Stimulated activated CD4-positive, alpha-beta T cell treated with anti-CD3 and anti-CD28 coated beads, TNF-alpha, amount 100 ng/mL, for 48 hours (primary cell): ENCODE measurements around the gene SPRR2E.
"Not testable (repeated sequence)": the region's sequence is repeated elsewhere in the genome, so short reads cannot be mapped to it uniquely, and the experiment has no call there.

Source experiments
- DNase-seq, 3 donors: peaks; one replicate each; pipeline ENCODE4 v3.0.0-alpha.2; 2020; ENCODE audit warnings: low read depth in 3 of 3

SPRR2E gene

DNA sequence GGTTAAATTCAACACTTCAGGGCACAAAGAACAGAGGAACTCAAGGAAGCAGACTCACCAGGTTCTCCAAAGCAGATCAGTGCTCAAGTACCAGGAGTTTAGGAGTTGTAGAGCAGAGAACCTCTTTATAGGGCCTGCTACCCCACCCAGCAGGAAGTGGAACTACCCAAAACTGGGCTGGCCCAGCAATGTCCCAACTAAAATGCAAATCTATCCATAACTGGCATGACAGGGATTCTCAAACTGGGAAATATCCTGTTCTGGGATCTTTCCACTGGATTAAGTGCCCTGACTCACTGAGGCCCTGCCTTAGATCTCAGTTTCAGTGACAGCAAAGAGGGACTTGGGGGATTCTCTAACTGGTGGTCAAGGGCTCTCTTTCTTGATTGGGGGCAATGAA, at the start of gene SPRR2E:
Gene SPRR2E, minus strand, starts transcription at position 101 of the 400 bp plus-strand sequence. CDS start 775 bp downstream, outside the sequence.
- DNase-seq, result no peak

DNA sequence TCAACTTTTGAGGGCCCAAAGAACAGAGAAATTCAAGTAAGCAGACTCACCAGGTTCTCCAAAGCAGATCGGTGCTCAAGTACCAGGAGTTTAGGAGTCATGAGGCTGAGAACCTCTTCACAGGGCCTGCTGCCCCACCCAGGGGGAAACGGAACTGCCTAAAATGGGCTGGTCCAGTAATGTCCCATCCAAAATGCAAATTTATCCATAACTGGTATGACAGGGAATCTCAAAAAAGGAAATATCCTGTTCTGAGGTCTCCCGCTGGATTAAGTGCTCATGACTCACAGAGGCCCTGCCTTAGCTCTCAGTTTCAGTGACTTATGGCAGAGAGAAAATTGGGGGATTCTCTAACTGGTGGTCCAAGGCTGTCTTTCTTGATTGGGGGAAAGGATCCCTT, 47.1 kb upstream of the SPRR2E start:
- no peak for DNase-seq

DNA sequence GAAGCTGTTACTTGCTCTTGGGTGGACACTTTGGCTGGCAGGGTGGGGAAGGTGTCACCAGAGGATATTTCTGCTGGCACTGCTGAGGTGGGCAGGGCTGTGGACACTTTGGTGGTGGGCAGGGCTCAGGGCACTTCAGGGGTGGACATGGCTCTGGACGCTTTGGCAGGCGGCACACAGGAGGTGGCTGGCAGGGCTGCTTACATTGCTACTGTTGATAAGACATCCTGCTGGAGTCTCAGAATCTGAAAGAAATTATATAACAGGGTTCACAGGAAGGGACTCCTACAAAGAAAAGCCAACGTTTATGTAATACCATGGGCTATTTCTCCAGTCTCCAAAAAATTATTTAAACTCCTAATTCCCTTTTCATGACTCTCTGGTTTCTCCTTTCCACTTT, 46.2 kb upstream of the SPRR2E start:
- no peak for DNase-seq

DNA sequence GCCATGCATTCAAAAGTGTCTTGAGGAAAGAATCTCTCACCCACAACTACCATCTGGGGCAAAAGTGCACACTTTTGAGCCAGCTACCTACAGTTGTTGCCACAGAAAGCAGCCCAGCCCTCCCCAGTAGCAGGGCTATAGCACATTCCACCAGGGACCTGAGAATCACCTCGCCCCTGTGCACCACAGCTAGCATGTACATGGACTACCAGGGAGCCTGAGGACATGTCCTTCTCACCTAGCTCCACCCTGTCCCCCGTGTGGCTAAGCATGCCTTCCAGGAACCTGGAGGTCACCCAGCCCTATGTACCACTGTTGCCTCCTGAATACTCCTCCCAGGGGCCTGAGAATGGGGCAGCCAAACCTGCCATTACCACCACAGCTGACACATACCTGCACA, 39.4 kb upstream of the SPRR2E start:
- DNase-seq, result no peak

DNA sequence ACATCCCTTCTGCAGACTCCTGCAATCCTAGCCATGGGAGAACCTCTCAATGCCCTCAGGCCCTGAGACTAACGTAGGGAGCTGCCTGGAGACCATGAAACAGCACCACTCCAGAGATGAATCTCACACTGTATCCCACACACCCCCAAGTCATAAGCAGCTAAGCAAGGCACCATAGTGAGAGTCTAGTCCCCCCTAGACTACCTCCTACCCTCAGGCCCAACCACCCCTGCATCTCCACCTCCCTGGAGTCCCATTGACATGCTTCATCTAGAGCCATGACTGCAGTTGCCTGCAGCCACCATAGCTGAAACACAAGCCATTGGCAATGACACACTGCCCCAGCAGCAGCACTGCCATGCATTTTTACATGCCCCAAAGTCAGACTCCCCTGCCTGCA, 38.9 kb upstream of the SPRR2E start:
- no peak for DNase-seq

DNA sequence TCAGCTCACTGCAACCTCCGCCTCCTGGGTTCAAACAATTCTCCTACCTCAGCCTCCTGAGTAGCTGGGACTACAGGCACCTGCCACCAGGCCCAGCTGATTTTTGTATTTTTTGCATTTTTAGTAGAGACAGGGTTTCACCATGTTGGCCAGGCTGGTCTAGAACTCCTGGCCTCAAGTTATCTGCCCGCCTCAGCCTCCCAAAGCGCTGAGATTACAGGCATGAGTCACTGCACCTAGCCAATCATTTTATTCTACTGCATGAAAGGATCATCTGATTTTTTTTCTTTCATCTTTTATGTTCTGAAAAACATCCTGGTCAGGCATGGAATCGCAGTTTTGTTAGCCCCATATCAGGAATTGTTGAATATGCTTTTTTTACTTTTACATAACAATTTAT, 34.4 kb upstream of the SPRR2E start:
- not testable (repeated sequence) for DNase-seq

GRCh38 chr1:153127296-153127695, 33.0 kb upstream of the SPRR2E start:
- DNase-seq, result no peak

GRCh38 chr1:153125536-153125935, 31.2 kb upstream of the SPRR2E start:
- DNase-seq, result no peak

- not testable (repeated sequence) for DNase-seq
Measured at GRCh38 chr1:153123793-153124192, 29.5 kb upstream of the SPRR2E start.

GRCh38 chr1:153122831-153123421, 28.6 kb upstream of the SPRR2E start:
- DNase-seq, result no peak

DNA sequence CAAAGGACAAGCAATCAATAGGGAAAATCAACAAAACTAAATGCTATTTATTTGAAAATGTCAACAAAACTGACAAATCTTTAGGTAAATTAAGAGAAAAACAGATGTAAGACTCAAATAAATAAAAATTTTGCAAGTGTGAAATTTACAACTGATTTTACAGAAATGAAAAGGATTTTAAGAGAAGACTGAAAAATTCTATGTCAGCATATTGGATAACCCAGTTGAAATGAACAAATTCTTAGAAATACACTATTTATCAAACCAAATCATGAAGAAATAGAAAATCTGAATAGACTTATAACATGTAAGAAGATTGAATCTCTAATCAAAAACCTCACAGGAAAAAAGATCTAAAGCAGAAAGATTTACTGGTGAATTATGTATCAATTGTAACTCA, 26.6 kb upstream of the SPRR2E start:
- DNase-seq, result no peak

- no peak for DNase-seq
Measured at GRCh38 chr1:153119491-153119971, 25.2 kb upstream of the SPRR2E start.

- DNase-seq, result not testable (repeated sequence)
Measured at GRCh38 chr1:153115264-153115663, 20.9 kb upstream of the SPRR2E start.

- no peak for DNase-seq
Measured at GRCh38 chr1:153113416-153113815, 19.1 kb upstream of the SPRR2E start, which contains the start of gene SPRR2F. TSS of gene SPRR2F (minus strand) at chr1:153113516. CDS start at chr1:153112733, 783 bp downstream.

- not testable (repeated sequence) for DNase-seq
Measured at GRCh38 chr1:153112454-153112853, 18.1 kb upstream of the SPRR2E start.

GRCh38 chr1:153100245-153100644, 5.9 kb upstream of the SPRR2E start:
- DNase-seq, result no peak

GRCh38 chr1:153099461-153100045, 5.2 kb upstream of the SPRR2E start:
- DNase-seq, result no peak

DNA sequence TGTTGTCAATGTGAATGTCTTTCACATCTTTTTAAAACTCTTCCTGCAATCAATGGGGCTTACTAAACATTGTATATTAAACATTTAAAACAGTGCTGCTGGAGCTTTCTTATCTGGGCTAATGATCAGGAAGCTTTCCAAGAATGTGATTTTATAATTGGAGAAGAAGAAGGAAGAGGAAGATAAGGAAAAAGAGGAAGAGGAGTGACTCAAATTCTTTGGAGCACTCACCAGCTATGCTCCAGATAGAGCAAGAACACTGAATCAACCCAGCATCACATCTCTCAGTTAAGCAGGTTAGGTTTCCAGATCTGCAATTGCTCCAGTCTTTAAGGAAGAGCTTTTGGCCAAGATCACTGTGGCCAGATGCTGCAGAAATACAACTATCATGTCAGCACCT, 1.4 kb upstream of the SPRR2E start:
- no peak for DNase-seq

- DNase-seq, result no peak
Measured at GRCh38 chr1:153087652-153088051, 6.7 kb downstream of the SPRR2E start.

- no peak for DNase-seq
Measured at GRCh38 chr1:153081736-153082135, 12.6 kb downstream of the SPRR2E start.

DNA sequence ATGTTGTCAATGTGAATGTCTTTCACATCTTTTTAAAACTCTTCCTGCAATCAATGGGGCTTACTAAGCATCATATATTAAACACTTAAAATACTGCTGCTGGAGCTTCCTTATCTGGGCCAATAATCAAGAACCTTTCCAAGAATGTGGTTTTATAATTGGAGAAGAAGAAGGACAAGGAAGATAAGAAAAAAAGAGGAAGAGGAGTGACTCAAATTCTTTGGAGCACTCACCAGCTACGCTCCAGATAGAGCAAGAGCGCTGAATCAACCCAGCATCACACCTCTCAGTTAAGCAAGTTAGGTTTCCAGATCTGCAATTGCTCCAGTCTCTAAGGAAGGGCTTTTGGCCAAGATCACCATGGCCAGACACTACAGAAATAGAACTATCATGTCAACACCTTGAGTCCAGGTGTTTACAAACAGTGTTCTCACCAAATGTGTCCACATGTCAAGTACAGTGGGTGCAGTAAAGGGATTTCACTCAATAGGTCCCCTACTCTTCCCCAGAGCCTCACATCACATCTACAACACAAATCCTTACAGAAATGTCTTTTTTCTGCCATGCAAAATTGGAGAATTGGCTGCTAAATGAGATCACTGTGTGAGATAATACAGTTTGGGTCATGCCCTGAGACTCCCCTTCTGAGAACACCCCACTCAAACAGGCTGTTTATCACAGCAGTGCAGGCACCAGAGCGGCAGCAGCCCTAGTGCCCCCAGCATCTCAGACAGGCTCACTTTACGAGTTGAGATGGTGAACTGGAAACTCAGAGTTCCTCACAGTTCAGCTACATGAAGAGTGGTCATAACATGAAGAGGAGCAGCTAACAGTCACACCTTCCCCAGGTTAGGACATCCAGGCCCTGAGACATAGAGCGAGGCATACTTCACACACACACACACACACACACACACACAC, 21.3 kb downstream of the SPRR2E start:
- no peak for DNase-seq

GRCh38 chr1:153071511-153071910, 22.8 kb downstream of the SPRR2E start, which contains the start of gene SPRR2B:
TSS of gene SPRR2B (minus strand) at chr1:153071611. CDS start at chr1:153070839, 772 bp downstream.
- DNase-seq, result no peak
